IMR-90 (cell line): ENCODE results near the gene MYOC. TPM values are rescaled to one million over a fixed set of nuclear protein-coding genes. Genes with fewer than 3 reads are reported as not detected.

Experiments used
- ATAC-seq: fragments of 200-7000 bp; cut with Tn5 transposase; 2 replicates; pipeline ENCODE4 v1.9.1; 2020; ENCODE audit warnings: low read depth, mild to moderate bottlenecking, moderate library complexity
- Bru-seq: library from RNA; stranded (reverse); fragments of 400-500 nt; gene quantifications from one replicate; lab custom pipeline; 2021; lab: Mats Ljungman, UMichigan
- BruChase-seq, 2 experiments: library from RNA; stranded (reverse); fragments of 400-500 nt; gene quantifications; one replicate each; lab custom pipeline; 2021; lab: Mats Ljungman, UMichigan
- BruUV-seq: library from RNA; stranded (reverse); fragments of 400-500 nt; replicated peaks from 2 replicates; lab custom pipeline; 2021; lab: Mats Ljungman, UMichigan
- CTCF ChIA-PET: fragments of 300-600 bp; formaldehyde crosslinking; extraction: SDS; loops from one replicate; lab custom pipeline; 2021; ENCODE audit warnings: antibody characterized with exemption; lab: Yijun Ruan, JAX
- POLR2A ChIA-PET: fragments of 300-600 bp; sonication (Branson Sonifier 250); formaldehyde crosslinking; loops from one replicate; lab custom pipeline; 2022; ENCODE audit warnings: antibody characterized with exemption; ENCODE audit not compliant: unreplicated experiment; lab: Charles Lee
- DNase-seq: peaks from one replicate; pipeline ENCODE4 v3.0.0; 2013
- H2AFZ ChIP-seq: replicated peaks from 2 replicates; pipeline ENCODE3; 2013; ENCODE audit warnings: low read length, mild to moderate bottlenecking; ENCODE audit not compliant: poor library complexity
- H2AK5ac ChIP-seq: 2 replicates; pipeline ENCODE4 v1.6.1; 2013; ENCODE audit warnings: low read depth, low read length, inconsistent platforms
- H2AK9ac ChIP-seq: replicated peaks from 2 replicates; pipeline ENCODE3; 2013; ENCODE audit warnings: mild to moderate bottlenecking, low read depth, low read length, moderate library complexity; ENCODE audit not compliant: poor library complexity
- H2BK120ac ChIP-seq: 2 replicates; pipeline ENCODE4 v1.6.1; 2013; ENCODE audit warnings: low read depth, low read length, inconsistent platforms
- H2BK15ac ChIP-seq: 3 replicates; pipeline ENCODE4 v1.6.1; 2013; ENCODE audit warnings: low read depth, low read length, inconsistent platforms
- H2BK20ac ChIP-seq: 2 replicates; pipeline ENCODE4 v1.6.1; 2013; ENCODE audit warnings: low read depth, mild to moderate bottlenecking, inconsistent platforms, low read length, moderate library complexity
- H2BK5ac ChIP-seq: 2 replicates; pipeline ENCODE4 v1.6.1; 2013; ENCODE audit warnings: mild to moderate bottlenecking, low read depth, low read length, inconsistent platforms; ENCODE audit not compliant: poor library complexity, severe bottlenecking
- H3K14ac ChIP-seq: replicated peaks from 2 replicates; pipeline ENCODE4 v1.6.1; 2013; ENCODE audit warnings: low read depth, low read length, inconsistent platforms
- H3K18ac ChIP-seq: 2 replicates; pipeline ENCODE4 v1.6.1; 2013; ENCODE audit warnings: low read depth, low read length, control low read depth
- H3K23ac ChIP-seq: 2 replicates; pipeline ENCODE4 v1.6.1; 2013; ENCODE audit warnings: low read depth, low read length, inconsistent platforms
- H3K27ac ChIP-seq: 2 replicates; pipeline ENCODE4 v1.5.1; 2013; ENCODE audit warnings: mild to moderate bottlenecking, control low read depth, low read length; ENCODE audit not compliant: insufficient read depth
- H3K27me3 ChIP-seq: 2 replicates; pipeline ENCODE4 v1.6.1; 2013; ENCODE audit warnings: low read length; ENCODE audit not compliant: control insufficient read depth, insufficient read depth
- H3K36me3 ChIP-seq: 2 replicates; pipeline ENCODE4 v1.6.1; 2013; ENCODE audit warnings: low read length, mixed read lengths; ENCODE audit not compliant: control insufficient read depth, insufficient read depth
- H3K4ac ChIP-seq: 2 replicates; pipeline ENCODE4 v1.6.1; 2013; ENCODE audit warnings: low read depth, low read length, inconsistent platforms
- H3K4me1 ChIP-seq: 2 replicates; pipeline ENCODE4 v1.6.1; 2013; ENCODE audit warnings: low read length, mixed read lengths; ENCODE audit not compliant: control insufficient read depth, insufficient read depth
- H3K4me2 ChIP-seq: 2 replicates; pipeline ENCODE4 v1.6.1; 2013; ENCODE audit warnings: low read depth, mild to moderate bottlenecking, control low read depth, low read length, moderate library complexity
- H3K4me3 ChIP-seq: 2 replicates; pipeline ENCODE4 v1.5.1; 2013; ENCODE audit warnings: low read depth, mild to moderate bottlenecking, control low read depth, low read length, moderate library complexity; ENCODE audit not compliant: insufficient read depth
- H3K56ac ChIP-seq: 2 replicates; pipeline ENCODE4 v1.6.1; 2013; ENCODE audit warnings: low read length, inconsistent platforms; ENCODE audit not compliant: insufficient read depth; ENCODE audit errors: extremely low read depth
- H3K79me1 ChIP-seq, 2 experiments: 2 replicates each; pipeline ENCODE4 v1.6.1; 2013; ENCODE audit warnings: low read length in 2 of 2, inconsistent platforms in 1 of 2, low read depth in 1 of 2
- H3K9ac ChIP-seq: 2 replicates; pipeline ENCODE4 v1.6.1; 2013; ENCODE audit warnings: low read depth, low read length, control low read depth
- H3K9me1 ChIP-seq: 2 replicates; pipeline ENCODE4 v1.6.1; 2013; ENCODE audit warnings: low read length, inconsistent platforms; ENCODE audit not compliant: insufficient read depth
- H3K9me3 ChIP-seq: 2 replicates; pipeline ENCODE4 v1.6.1; 2013; ENCODE audit warnings: low read length; ENCODE audit not compliant: control insufficient read depth, insufficient read depth
- H4K20me1 ChIP-seq: 2 replicates; pipeline ENCODE4 v1.6.1; 2013; ENCODE audit warnings: low read length, inconsistent platforms; ENCODE audit not compliant: insufficient read depth
- H4K5ac ChIP-seq: 2 replicates; pipeline ENCODE4 v1.6.1; 2013; ENCODE audit warnings: mild to moderate bottlenecking, low read depth, low read length, control low read depth
- H4K8ac ChIP-seq, 2 experiments: 2 replicates each; pipeline ENCODE4 v1.6.1; 2013; ENCODE audit warnings: low read depth in 2 of 2, low read length in 2 of 2, control low read depth in 1 of 2, inconsistent platforms in 1 of 2
- H4K91ac ChIP-seq: 2 replicates; pipeline ENCODE4 v1.6.1; 2013; ENCODE audit warnings: low read depth, low read length, inconsistent platforms; ENCODE audit not compliant: insufficient read depth
- CEBPB ChIP-seq: IDR thresholded peaks from 2 replicates; pipeline ENCODE4 v1.6.1; 2012; ENCODE audit warnings: low read depth, low read length, improper control_type of control experiment
- FOS ChIP-seq: fragments of 150-350 bp; IDR thresholded peaks from 2 replicates; pipeline ENCODE4 v1.6.1; 2016; ENCODE audit warnings: low read depth, low read length
- MAFK ChIP-seq: IDR thresholded peaks from 2 replicates; pipeline ENCODE4 v1.6.1; 2012; ENCODE audit warnings: low read depth, low read length, improper control_type of control experiment
- NFE2L2 ChIP-seq: fragments of 150-350 bp; IDR thresholded peaks from 2 replicates; pipeline ENCODE4 v1.6.1; 2016; ENCODE audit warnings: low read depth, mild to moderate bottlenecking, low read length
- POLR2A ChIP-seq: IDR thresholded peaks from 2 replicates; pipeline ENCODE4 v1.6.1; 2012; ENCODE audit warnings: mild to moderate bottlenecking, low read depth, low read length
- RFX5 ChIP-seq: IDR thresholded peaks from 2 replicates; pipeline ENCODE4 v1.8.0; 2012; ENCODE audit warnings: low read depth, mild to moderate bottlenecking, low read length, moderate library complexity
- WGBS, 2 experiments: methylation state at CpG; one replicate each; pipeline versions ENCODE4 v1.1.5 to v1.1.7; 2013; ENCODE audit warnings: missing lambda C conversion rate in 2 of 2; ENCODE audit not compliant: insufficient read length in 1 of 2; ENCODE audit errors: extremely low coverage in 2 of 2; 5-methylcytosine and 5-hydroxymethylcytosine counted together
- dilution Hi-C: fragments of 300-500 bp; cut with HindIII; formaldehyde crosslinking; loops from one replicate; pipeline ENCODE4 v1.14.3; 2018; ENCODE audit warnings: low sequenced_read_pairs; ENCODE audit not compliant: unreplicated experiment
- in situ Hi-C: fragments of 300-500 bp; cut with MboI; formaldehyde crosslinking; loops from 3 replicates; pipeline ENCODE4 v1.14.3; 2019; ENCODE audit warnings: low sequenced_read_pairs, inconsistent platforms, mixed read lengths
- intact Hi-C: fragments of 100-400 bp; cut with micrococcal nuclease; formaldehyde crosslinking; loops from 2 replicates; pipeline ENCODE4 v1.10.0; 2022
- long read RNA-seq: library from polyadenylated mRNA; unstranded; transcript quantifications from one replicate; pipeline ENCODE4 v2.0.0, GENCODE V29; 2021; ENCODE audit not compliant: unreplicated experiment
- polyA plus RNA-seq, 3 experiments: library from polyadenylated mRNA; depleted of rRNA; stranded (reverse); fragments of >200 nt; gene quantifications; 2 replicates each; pipeline ENCODE4 v1.2.3, GENCODE V29; 2012; ENCODE audit warnings: low replicate concordance in 1 of 3
- total RNA-seq: library from RNA; depleted of rRNA; stranded (reverse); fragments of >200 nt; gene quantifications from 2 replicates; pipeline ENCODE4 v1.2.3, GENCODE V29; 2012; rRNA removed
- TF ChIP-seq, protein P1 (sequence below): conservative IDR thresholded peaks from 2 replicates; pipeline ENCODE4 v1.5.1; 2012; ENCODE audit warnings: mild to moderate bottlenecking, low read depth, low read length, improper control_type of control experiment

MYOC gene
- not detected in 2 replicates for total RNA-seq
- polyA plus RNA-seq (2012; rRNA removed) = not detected in 2 replicates
- polyA plus RNA-seq (2012; cell fraction: cytosol; rRNA removed) = not detected in 2 replicates
- not detected in 2 replicates for polyA plus RNA-seq (2012; cell fraction: nucleus; rRNA removed; ENCODE audit: low replicate concordance)
- not detected for Bru-seq, nascent RNA
- BruChase-seq, experiment 1, labeled RNA remaining after a 6-hour chase = percentile 8 among the genes with signal in this experiment
- not detected for BruChase-seq, experiment 2, labeled RNA remaining after a 2-hour chase
- long read RNA-seq = 0 reads

DNA sequence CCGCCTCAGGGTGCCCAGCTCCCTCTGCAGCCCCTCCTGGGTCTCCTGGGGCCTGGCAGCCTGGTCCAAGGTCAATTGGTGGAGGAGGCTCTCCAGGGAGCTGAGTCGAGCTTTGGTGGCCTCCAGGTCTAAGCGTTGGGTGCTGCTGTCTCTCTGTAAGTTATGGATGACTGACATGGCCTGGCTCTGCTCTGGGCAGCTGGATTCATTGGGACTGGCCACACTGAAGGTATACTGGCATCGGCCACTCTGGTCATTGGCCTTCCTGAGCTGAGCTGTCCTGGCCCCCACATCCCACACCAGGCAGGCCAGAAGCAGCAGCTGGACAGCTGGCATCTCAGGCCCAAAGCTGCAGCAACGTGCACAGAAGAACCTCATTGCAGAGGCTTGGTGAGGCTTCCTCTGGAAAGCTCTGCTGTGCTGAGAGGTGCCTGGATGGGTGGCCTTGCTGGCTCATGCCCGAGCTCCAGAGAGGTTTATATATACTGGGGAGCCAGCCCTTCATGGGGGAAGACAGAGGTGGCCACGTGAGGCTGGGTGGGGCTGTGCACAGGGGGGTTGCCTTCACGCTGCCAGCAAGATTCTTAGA lies at the start of gene MYOC:
TSS of gene MYOC (minus strand) at position 455 of the 589 bp plus-strand sequence. CDS start at position 378, 77 bp downstream.
- CTCF ChIA-PET = no interaction called here
- Histone ChIP-seq H3K4ac (no peak within 1 kb of the TSS), H2BK120ac (no peak within 1 kb of the TSS), H3K4me2 (no peak within 1 kb of the TSS), H2AFZ (no peak within 1 kb of the TSS), H4K5ac (no peak within 1 kb of the TSS), H2AK9ac (no peak within 1 kb of the TSS), H3K9me3 (no peaks in the 10 kb centered on the region), H4K8ac (no peak within 1 kb of the TSS), H3K36me3 (no peaks in the 10 kb centered on the region), H2AK5ac (no peak within 1 kb of the TSS), H3K79me1 (no peaks in the 10 kb centered on the region), H3K4me3 (no peak within 1 kb of the TSS), H2BK20ac (no peak within 1 kb of the TSS), H3K27me3 (peaks cover 4% of the 10 kb centered on the region), H4K91ac (no peak within 1 kb of the TSS), H3K56ac (no peak within 1 kb of the TSS), H2BK15ac (no peak within 1 kb of the TSS), H4K20me1 (no peaks in the 10 kb centered on the region), H3K23ac (no peak within 1 kb of the TSS), H2BK5ac (no peak within 1 kb of the TSS), H3K9me1 (peaks cover 7% of the 10 kb centered on the region; the same call in 1 of the 2 replicates), H3K14ac (no peak within 1 kb of the TSS), H3K27ac (no peak within 1 kb of the TSS), H3K4me1 (peaks cover 8% of the 10 kb centered on the region), H3K18ac (no peak within 1 kb of the TSS), H3K9ac (no peak within 1 kb of the TSS)
- no peak for TF ChIP-seq MAFK
- TF ChIP-seq, protein P1, sequence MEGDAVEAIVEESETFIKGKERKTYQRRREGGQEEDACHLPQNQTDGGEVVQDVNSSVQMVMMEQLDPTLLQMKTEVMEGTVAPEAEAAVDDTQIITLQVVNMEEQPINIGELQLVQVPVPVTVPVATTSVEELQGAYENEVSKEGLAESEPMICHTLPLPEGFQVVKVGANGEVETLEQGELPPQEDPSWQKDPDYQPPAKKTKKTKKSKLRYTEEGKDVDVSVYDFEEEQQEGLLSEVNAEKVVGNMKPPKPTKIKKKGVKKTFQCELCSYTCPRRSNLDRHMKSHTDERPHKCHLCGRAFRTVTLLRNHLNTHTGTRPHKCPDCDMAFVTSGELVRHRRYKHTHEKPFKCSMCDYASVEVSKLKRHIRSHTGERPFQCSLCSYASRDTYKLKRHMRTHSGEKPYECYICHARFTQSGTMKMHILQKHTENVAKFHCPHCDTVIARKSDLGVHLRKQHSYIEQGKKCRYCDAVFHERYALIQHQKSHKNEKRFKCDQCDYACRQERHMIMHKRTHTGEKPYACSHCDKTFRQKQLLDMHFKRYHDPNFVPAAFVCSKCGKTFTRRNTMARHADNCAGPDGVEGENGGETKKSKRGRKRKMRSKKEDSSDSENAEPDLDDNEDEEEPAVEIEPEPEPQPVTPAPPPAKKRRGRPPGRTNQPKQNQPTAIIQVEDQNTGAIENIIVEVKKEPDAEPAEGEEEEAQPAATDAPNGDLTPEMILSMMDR = no peak
- no peak for TF ChIP-seq RFX5
- TF ChIP-seq CEBPB = no peak
- no peak for TF ChIP-seq NFE2L2
- no peak for TF ChIP-seq FOS
- TF ChIP-seq POLR2A = no peak
- in situ Hi-C loops = no loop called here
- POLR2A ChIA-PET = no interaction called here
- intact Hi-C loops = no loop called here
- ATAC-seq = no peak
- DNase-seq = no peak
- 54% methylated on average over 3 of the region's 8 CpGs; no CpG with 5 or more reads in 1 of the 2 experiments for WGBS, 2 experiments
- dilution Hi-C loops = no loop called here
- no TSS peak for BruUV-seq
